H4 (cell line): ENCODE measurements around the gene COL16A1. TPM values are rescaled to one million over a fixed set of nuclear protein-coding genes. Genes with fewer than 3 reads are reported as not detected.
A peak's percentile ranks its signal among the peaks of the same experiment; 100 is the strongest.

ENCODE experiments used
- DNase-seq: peaks from one replicate; pipeline ENCODE4 v3.0.0-alpha.2; 2015; ENCODE audit warnings: low spot score
- total RNA-seq: library from RNA; depleted of rRNA; stranded (reverse); fragments of >200 nt; shearing (Covaris generic); gene quantifications from 2 replicates; pipeline ENCODE4 v1.2.3, GENCODE V29; 2014

The COL16A1 gene
- total RNA-seq, 1 experiment from 2014 or later, result 9.2 TPM

- no peak for DNase-seq
These were observed 29.8 kb upstream of the COL16A1 start for GRCh38 chr1:31733389-31734219.

- no peak for DNase-seq
These were observed 29.0 kb upstream of the COL16A1 start for GRCh38 chr1:31732751-31733289.

DNA sequence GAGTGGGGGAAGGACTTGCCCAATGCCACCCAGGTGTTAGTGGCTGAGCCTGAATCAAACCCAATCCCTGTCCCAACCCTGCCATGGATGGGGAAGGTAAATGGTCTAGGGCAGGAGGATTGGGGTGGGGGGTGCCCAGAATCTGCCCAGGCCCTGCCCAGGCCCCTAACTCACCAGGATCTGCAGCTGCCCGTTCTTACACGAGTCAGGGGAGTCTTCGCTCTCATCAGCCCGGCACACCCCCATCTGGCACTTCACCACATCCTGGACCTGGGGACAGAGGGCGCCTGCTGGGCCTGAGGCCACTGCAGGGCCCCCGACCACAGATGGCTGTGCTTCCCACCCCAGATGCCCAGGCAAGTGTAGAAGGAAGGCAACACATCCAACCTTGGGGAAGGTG is 28.5 kb upstream of the COL16A1 start:
- no peak for DNase-seq

GRCh38 chr1:31731049-31731565 is 27.3 kb upstream of the COL16A1 start:
- DNase-seq, result no peak

GRCh38 chr1:31730336-31731048 is 26.7 kb upstream of the COL16A1 start:
- DNase-seq, result no peak

DNA sequence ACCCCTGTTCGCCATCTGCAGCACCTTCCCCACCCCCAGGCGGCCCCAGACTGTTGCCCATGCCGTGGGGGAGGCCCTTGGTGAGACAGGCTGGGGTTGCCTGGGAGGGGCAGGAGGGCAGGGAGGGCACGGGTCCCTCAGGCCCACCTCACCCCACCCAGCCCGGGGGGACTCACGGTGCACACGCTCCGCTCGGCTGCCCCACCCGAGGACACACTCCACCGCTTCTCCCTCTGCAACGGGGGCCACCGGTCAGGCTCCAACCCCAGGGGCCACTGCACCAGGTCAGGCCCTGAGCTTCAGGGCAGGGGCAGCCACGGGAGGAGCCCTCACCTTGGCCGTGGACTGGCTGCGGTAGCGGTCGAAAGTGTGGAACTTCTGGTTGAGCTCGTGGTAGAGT is 24.0 kb upstream of the COL16A1 start:
- DNase-seq, result no peak

GRCh38 chr1:31727195-31727594 is 23.4 kb upstream of the COL16A1 start:
- DNase-seq, result no peak

- no peak for DNase-seq
These were observed 22.9 kb upstream of the COL16A1 start for GRCh38 chr1:31726715-31727114.

GRCh38 chr1:31725777-31726535 is 22.1 kb upstream of the COL16A1 start:
- no peak for DNase-seq

DNA sequence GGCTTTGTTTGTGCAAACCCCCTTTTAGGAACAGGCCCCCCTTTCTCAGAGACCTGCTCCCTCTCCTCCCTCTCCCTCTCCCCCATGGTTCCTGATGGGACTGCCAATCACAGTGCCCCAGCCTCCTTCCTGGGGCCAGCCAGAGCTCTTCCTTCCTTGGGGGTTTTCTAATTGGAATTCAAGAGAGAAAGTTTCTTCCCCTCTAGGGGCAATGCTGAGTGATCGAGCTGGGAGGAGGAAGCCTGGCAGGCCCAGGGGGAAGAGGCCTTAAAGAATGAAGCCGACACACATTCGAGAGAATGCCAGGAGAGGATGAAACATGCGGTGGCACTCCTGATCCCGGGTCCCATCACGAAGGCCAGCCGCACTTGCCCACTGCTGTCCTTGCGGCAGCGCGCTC is 21.3 kb upstream of the COL16A1 start:
- DNase-seq, result no peak

- DNase-seq, result no peak
These were observed 20.1 kb upstream of the COL16A1 start for GRCh38 chr1:31723828-31724359.

- no peak for DNase-seq
These were observed 14.6 kb upstream of the COL16A1 start for GRCh38 chr1:31718327-31718897.

DNA sequence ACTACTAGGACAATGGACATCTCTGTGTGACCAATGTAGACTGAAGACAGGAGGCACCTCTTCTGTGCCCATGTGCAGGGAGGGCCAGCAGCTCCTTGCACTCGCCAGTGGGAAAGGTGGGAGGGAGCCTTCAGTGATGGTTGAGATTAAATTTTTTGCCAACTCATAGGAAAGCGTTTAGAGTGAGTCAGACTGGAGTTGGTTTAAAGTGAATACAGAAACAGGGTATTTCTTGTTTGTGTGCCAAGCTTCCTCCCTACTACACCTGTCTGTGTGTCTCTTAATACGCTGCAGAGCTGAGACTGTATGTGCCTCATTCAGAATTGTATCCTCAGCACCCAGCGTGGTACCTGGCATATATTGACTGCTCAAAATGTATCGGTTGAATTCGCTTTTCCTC is 13.5 kb upstream of the COL16A1 start:
- DNase-seq, result peak; percentile 52

GRCh38 chr1:31715873-31716220 is 12.0 kb upstream of the COL16A1 start:
- no peak for DNase-seq

DNA sequence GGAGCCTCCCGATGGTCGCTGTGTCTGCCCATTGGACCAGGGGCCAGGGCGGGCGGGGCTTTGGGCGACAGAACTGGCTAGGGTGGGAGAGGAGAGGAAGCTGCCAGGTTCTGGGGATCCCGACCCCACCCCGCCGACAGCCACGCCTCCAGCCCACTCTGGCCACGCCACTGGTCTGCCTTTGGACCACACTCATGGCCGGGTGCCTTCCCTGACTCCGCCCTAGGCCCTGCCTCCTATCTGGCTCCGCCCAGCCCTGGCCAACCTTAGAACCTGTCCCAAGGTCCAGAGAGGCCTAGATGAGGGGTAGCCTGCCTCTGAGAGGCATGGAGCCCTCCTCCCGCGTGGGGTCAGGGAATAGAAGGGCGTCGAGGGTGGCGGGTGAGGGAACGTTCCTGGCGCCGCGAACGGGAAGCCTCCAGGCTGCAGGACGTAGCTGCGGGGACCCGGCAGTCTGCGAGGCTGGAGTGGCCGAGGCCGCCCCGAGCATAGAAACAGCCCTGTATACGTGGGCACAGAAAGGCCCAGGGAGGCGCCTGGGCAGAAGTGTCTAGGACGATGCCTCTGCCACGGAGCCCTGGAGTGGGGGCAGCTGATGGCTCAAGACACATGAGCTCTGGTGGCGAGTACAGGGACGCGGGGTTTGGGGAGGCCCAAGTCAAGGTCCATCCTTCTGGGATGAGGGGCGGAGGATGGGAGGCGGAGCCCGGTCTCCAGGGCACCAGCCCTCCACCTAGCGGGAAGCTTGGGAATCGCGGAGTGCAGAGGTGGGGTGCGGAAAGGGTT is 11.5 kb upstream of the COL16A1 start:
- peak; percentile 85 for DNase-seq

DNA sequence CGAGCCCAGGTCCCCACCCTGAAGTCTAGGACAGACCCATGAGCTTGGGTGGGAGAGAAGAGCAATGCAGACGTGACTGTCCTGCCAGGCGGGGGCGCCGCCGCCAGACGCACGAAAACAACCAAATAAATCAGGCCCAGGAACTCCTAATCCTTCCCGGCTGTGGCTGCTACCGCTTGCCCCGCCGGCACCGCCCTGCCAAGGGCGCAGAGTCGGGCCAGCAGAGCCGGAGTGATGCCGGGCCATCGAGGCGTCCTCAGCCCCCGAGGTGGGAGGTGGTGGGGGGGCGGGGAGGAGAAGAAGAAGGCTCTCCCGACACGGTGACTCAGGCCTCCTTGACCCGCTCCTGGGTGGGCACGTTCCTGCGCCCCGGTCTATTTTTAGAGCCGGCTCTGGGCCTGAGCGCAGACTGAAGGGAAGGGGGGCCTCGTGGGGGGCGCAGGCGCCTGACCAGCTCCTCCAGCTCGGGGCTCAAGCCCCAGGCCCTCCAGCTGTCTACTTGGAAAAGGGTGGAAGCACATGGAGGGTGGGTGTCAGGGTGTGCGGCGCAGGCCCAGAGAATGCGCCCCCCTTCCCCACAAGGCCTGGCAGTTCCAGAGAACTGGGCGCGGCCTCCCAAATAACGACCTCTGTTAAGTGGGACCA is 10.7 kb upstream of the COL16A1 start:
- peak; percentile 49 for DNase-seq

DNA sequence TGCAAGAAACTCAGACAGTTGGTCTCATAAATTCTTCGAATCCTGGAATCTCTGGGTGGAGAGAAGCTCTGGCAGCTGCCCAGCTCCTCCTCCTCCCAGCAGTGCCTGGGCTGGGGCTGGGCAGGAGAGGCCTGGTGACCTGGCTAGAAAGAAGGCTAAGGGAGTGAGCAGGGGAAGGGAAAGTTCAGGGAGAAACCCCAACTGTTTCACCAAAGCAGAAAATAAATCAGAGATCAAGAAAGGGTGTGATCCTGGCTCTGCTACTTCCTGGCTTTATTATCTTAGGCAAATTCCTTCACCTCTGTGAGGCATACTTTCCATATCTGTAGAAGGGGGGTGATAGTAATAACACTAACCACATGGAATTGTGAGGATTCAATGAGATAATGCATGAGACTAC is 8.8 kb upstream of the COL16A1 start:
- peak; percentile 59 for DNase-seq

GRCh38 chr1:31712068-31712467 is 8.3 kb upstream of the COL16A1 start:
- DNase-seq, result peak; percentile 80

- DNase-seq, result no peak
These were observed 4.5 kb upstream of the COL16A1 start for GRCh38 chr1:31708324-31708723.

- peak; percentile 73 for DNase-seq
These were observed 3.9 kb upstream of the COL16A1 start for GRCh38 chr1:31707711-31708110.
